Pancreas (tissue), 10 donors: ENCODE results near the gene PON3. TPM values are rescaled to one million over a fixed set of nuclear protein-coding genes. Genes with fewer than 3 reads are reported as not detected.

Experiments
- ATAC-seq, 4 donors: fragments of 200-7000 bp; cut with Tn5 transposase; one replicate each; pipeline versions ENCODE4 v1.8.0 to v1.9.1; 2020; ENCODE audit warnings: mild to moderate bottlenecking in 4 of 4, moderate library complexity in 4 of 4
- DNase-seq, 6 donors: peaks; one replicate each; pipeline ENCODE4 v3.0.0-alpha.2; 2020
- FAIRE-seq: peaks from 2 replicates; lab custom pipeline; 2012; peaks lifted over from hg19 to GRCh38; lab: Jason Lieb, UNC
- H3K27ac ChIP-seq, 4 donors: fragments of 200-600 bp; sonication (generic); 1 replicate in 3 of 4; 2 replicates in 1 of 4; pipeline versions ENCODE4 v1.5.0 to v1.8.0; 2020
- H3K27me3 ChIP-seq, 4 donors: fragments of 200-600 bp; one replicate each; pipeline ENCODE4 v1.8.0; 2021
- H3K36me3 ChIP-seq, 3 donors: fragments of 200-600 bp; sonication (generic) in 1 of 3; one replicate each; pipeline versions ENCODE4 v1.5.0 to v1.8.0; 2020 to 2021
- H3K4me1 ChIP-seq, 3 donors: fragments of 200-600 bp; one replicate each; pipeline ENCODE4 v1.8.0; 2021
- H3K4me3 ChIP-seq, 4 donors: fragments of 200-600 bp; sonication (generic) in 2 of 4; one replicate each; pipeline versions ENCODE4 v1.5.0 to v1.8.0; 2020 to 2021
- H3K9me3 ChIP-seq, 4 donors: fragments of 200-600 bp; one replicate each; pipeline ENCODE4 v1.8.0; 2021
- WGBS, 2 donors: extraction: QIAGEN DNeasy Blood & Tissue Kit; methylation state at CpG; one replicate each; pipeline ENCODE4 v1.1.7; 2013; 5-methylcytosine and 5-hydroxymethylcytosine counted together
- intact Hi-C, 3 donors: fragments of 100-400 bp; cut with DNase I; formaldehyde crosslinking; loops; one replicate each; pipeline versions ENCODE4 v1.11.1 to v1.14.2; 2022
- polyA plus RNA-seq, 2 donors: library from polyadenylated mRNA; stranded (reverse); fragments of 200-250 nt; gene quantifications; one replicate each; pipeline ENCODE4 v1.2.3, GENCODE V29; 2013
- total RNA-seq, 6 donors: library from RNA; stranded (reverse); fragmentation: NEBNext Ultra II Directional in 4 of 6; extraction: Animal tissue kit (Norgen Biotek cat#: 25700) in 4 of 6; gene quantifications; one replicate each; pipeline versions ENCODE4 v1.2.1 to v1.2.4, GENCODE V29; 2021 to 2023
- TF ChIP-seq, protein P1 (sequence below), 4 donors: fragments of 200-600 bp; sonication (generic) in 3 of 4; IDR thresholded peaks; one replicate each; pipeline versions ENCODE4 v1.5.0 to v1.8.0; 2021; ENCODE audit warnings: antibody characterized with exemption in 4 of 4
- donor health status: healthy with polysubstance abuse.
- donor health status: DM: no; HTN: no; CAD: no; lungs with moderate emphysema.
- donor health status: DM: no; HTN: no; CAD: no.
- donor health status: control.
- donor health status: control.
- donor health status: Bipolar disorder and iron deficiency.
- donor health status: DM: yes; HTN: yes; CAD: no.
- donor health status: DM: no; HTN: no; CAD: no.
- donor health status: DM: no; HTN: no; CAD: no.
- donor health status: DM: yes; HTN: yes; CAD: no.

The PON3 gene
- total and polyA plus RNA-seq, 8 donors: 2.4 to 9.3 (median 4.0) TPM

DNA sequence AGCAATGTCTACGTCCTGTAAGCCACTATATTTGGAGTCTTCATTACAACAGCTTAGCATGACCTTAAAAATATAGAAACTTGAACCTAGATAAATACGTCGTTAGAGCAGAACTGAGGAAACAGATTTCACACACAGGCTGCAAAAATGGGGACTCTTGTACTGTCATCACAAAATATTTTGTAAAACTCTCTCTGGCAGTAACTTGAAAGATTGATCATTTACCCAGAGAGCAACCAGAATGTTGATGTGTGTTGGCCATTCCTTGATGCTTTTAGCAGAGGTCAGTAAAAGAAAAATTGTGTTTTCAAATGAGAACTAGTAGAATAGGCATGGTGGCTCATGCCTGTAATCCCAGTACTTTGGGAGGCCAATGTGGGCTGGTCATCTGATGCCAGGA, 57.3 kb downstream of the PON3 start:
- 75 to 77% methylated on average over 3 of the region's 3 CpGs for WGBS, 2 donors
- Histone ChIP-seq H3K27me3 (no peaks in the 10 kb centered on the region), H3K4me1 (no peaks in the 10 kb centered on the region), H3K27ac (no peak overlapping the region), H3K36me3 (no peaks in the 10 kb centered on the region), H3K4me3 (no peak overlapping the region), H3K9me3 (no peaks in the 10 kb centered on the region)
- intact Hi-C loops: no loop called here
- TF ChIP-seq, protein P1, sequence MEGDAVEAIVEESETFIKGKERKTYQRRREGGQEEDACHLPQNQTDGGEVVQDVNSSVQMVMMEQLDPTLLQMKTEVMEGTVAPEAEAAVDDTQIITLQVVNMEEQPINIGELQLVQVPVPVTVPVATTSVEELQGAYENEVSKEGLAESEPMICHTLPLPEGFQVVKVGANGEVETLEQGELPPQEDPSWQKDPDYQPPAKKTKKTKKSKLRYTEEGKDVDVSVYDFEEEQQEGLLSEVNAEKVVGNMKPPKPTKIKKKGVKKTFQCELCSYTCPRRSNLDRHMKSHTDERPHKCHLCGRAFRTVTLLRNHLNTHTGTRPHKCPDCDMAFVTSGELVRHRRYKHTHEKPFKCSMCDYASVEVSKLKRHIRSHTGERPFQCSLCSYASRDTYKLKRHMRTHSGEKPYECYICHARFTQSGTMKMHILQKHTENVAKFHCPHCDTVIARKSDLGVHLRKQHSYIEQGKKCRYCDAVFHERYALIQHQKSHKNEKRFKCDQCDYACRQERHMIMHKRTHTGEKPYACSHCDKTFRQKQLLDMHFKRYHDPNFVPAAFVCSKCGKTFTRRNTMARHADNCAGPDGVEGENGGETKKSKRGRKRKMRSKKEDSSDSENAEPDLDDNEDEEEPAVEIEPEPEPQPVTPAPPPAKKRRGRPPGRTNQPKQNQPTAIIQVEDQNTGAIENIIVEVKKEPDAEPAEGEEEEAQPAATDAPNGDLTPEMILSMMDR (IDR thresholded peaks at IDR 0.05): no peak
- DNase-seq: no peak
- ATAC-seq: no peak
- no peak for FAIRE-seq

DNA sequence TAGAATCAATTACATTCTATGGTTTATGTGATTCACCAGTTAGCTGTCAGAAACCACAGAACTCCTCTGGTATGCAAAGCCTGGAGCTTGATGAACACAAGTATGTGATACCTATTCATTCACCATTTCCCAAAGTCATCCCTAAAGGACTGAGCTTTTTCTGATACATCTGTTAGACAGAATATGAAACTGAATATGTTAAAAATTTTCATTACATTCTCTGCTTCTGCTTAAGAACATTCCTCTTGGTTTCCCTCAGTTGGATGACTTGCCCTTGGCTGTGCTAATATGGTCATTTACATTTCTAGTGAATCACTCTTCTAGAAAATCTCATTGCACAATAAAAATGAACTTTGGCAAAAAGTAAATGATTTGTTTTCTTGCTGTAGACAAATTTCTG, 61.1 kb downstream of the PON3 start:
- ATAC-seq (no peak), DNase-seq (no peak), FAIRE-seq (no peak)
- Histone ChIP-seq H3K27me3 (no peaks in the 10 kb centered on the region), H3K4me1 (peaks cover 0 to 4% (median 0%) of the 10 kb centered on the region in 3 donors), H3K9me3 (no peaks in the 10 kb centered on the region), H3K4me3 (no peak overlapping the region), H3K36me3 (no peaks in the 10 kb centered on the region), H3K27ac (no peak overlapping the region)
- intact Hi-C loops: no loop called here
- TF ChIP-seq, protein P1 (IDR thresholded peaks at IDR 0.05): no peak

DNA sequence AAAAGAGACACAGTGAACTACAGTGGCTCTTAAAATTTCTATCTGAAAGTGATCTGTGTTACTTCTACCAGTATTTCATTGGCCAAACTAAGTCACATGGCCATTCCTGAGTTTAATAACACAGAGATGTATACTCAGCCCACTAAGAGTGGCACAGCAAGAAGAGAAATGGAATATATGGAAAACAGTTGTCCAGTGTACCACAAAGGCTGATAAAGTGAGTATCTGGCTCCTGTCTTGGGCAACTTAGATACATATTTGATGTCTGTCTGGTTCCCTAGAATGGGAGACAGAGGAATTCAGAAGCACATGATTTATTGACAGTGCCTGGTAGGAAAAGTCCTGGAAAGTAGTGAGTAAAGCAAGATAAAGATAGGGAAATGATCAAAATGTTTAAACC, 61.7 kb downstream of the PON3 start:
- H3K4me1 ChIP-seq: peaks cover 0 to 4% (median 0%) of the 10 kb centered on the region in 3 donors
- H3K36me3 ChIP-seq: no peaks in the 10 kb centered on the region
- DNase-seq (no peak), FAIRE-seq (no peak), ATAC-seq (no peak)
- no peaks in the 10 kb centered on the region for H3K9me3 ChIP-seq
- H3K27me3 ChIP-seq: no peaks in the 10 kb centered on the region
- TF ChIP-seq, protein P1 (IDR thresholded peaks at IDR 0.05): no peak
- intact Hi-C loops: no loop called here
- no peak overlapping the region for H3K27ac ChIP-seq
- H3K4me3 ChIP-seq: no peak overlapping the region

DNA sequence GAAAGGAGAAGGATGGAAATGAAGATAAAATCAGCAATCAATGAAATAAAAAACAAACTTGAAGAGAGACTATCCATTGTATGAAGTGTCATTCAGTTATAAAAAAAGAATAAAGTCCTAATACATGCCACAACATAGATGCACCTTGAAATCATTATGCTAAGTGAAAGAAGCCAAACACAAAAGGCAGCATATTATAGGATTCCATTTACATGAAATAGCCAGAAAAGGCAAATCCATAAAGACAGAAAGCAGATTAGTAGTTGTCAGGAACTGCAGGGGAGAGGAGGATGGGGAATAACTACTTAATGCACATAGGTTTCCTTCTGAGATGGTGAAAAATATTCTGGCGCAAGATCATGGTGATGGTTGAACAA, 65.2 kb downstream of the PON3 start:
- ATAC-seq: no peak
- peaks cover 0 to 4% (median 0%) of the 10 kb centered on the region in 3 donors for H3K4me1 ChIP-seq
- no peak for DNase-seq
- H3K27ac ChIP-seq: no peak overlapping the region
- intact Hi-C loops: no loop called here
- no peaks in the 10 kb centered on the region for H3K36me3 ChIP-seq
- 97% methylated on average over 1 of the region's 1 CpG for WGBS, 2 donors
- no peaks in the 10 kb centered on the region for H3K9me3 ChIP-seq
- TF ChIP-seq, protein P1 (IDR thresholded peaks at IDR 0.05): no peak
- no peaks in the 10 kb centered on the region for H3K27me3 ChIP-seq
- H3K4me3 ChIP-seq: peak overlapping the region in 1 of 4 donors; percentile 18
- peak; percentile 37 for FAIRE-seq

DNA sequence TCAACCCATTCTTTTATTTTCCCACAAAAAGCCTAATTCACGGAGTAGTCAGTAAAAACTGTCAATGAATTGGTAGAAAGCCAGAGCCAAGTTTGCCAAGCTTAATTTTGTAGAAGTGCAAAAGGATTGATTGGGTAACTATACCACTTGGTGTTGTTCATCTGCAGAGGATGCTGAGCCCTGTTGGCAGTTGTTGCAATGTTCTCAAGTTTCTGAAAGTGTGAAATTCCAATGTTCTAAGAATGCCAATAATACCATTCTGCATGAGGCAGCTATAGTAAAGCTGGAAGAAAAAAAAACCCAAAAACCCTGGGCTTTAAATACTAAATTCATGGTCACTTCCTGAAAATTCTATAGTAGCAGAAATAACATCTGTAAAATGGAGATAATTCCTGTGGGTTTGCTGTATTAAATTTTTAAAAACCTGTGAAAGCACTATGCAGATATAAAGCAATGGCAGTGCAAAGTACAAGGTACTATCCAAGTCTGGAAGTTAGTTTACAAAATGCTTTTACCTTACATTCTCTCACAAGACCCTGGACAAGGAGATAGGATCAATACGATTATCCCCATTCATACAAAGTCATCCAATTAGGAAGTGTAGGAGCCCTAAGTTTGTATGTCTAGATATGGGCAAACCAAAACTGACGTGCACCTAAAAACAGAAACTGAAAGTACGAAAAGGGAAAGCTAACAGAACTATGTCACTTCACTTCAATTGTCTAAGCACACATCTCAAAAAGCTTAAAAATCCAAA, 65.8 kb downstream of the PON3 start:
- H3K36me3 ChIP-seq: no peaks in the 10 kb centered on the region
- 24 to 25% methylated on average over 4 of the region's 4 CpGs for WGBS, 2 donors
- H3K27ac ChIP-seq: no peak overlapping the region
- ATAC-seq (peak in 2 of 4 donors; percentile 48 to 59), DNase-seq (no peak), FAIRE-seq (no peak)
- no peaks in the 10 kb centered on the region for H3K27me3 ChIP-seq
- peaks cover 0 to 4% (median 0%) of the 10 kb centered on the region in 3 donors for H3K4me1 ChIP-seq
- intact Hi-C loops: no loop called here
- TF ChIP-seq, protein P1 (IDR thresholded peaks at IDR 0.05): no peak
- peak overlapping the region in 1 of 4 donors; percentile 18 for H3K4me3 ChIP-seq
- no peaks in the 10 kb centered on the region for H3K9me3 ChIP-seq
